Measurements from ENCODE around the gene GALNT1. TPM values are rescaled to one million over a fixed set of nuclear protein-coding genes. Genes with fewer than 3 reads are reported as not detected.
A peak's percentile ranks its signal among the peaks of the same experiment; 100 is the strongest.

GALNT1 gene
- total RNA-seq, 4 donors from 2014 or later, result 38.7 to 52.1 (median 46.8) TPM

- no peak for ATAC-seq
- H3K27ac ChIP-seq, result no peak overlapping the region
Observed at GRCh38 chr18:35618696-35619095, 37.2 kb downstream of the GALNT1 start.

DNA sequence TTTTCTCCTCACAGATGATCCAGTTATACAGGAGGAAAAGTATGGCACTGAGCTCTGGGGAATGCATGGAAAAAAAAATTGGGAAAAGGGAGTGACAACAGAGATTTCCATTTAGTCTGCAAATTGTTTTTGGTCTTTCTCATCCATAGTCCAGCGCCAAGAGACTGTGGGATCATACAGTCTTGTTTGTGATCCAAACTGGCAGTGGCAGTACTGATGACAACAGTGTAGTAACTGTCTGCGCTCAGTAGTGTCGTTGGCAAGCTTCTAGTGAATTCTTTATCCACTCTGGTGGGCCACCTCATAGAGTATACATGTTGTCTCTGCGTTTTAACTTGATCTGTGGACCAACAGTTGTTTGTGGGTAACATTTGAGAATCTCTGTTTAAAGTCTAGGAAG is 37.9 kb downstream of the GALNT1 start:
- peak; percentile 68 for ATAC-seq
- no peak overlapping the region for H3K27ac ChIP-seq
- H3K36me3 ChIP-seq, result no peaks in the 10 kb centered on the region
- no peak overlapping the region for H3K4me3 ChIP-seq
- peaks cover 3 to 51% (median 20%) of the 10 kb centered on the region in 3 donors for H3K4me1 ChIP-seq
- no peaks in the 10 kb centered on the region for H3K27me3 ChIP-seq
- no peaks in the 10 kb centered on the region for H3K9me3 ChIP-seq
- WGBS, 2 donors (ENCODE audit: low coverage in 1 of 2), result 40 to 62% methylated on average over 1 to 4 of the region's 4 CpGs
- no peak for TF ChIP-seq EP300 (IDR thresholded peaks at IDR 0.05)
- TF ChIP-seq, protein P1, sequence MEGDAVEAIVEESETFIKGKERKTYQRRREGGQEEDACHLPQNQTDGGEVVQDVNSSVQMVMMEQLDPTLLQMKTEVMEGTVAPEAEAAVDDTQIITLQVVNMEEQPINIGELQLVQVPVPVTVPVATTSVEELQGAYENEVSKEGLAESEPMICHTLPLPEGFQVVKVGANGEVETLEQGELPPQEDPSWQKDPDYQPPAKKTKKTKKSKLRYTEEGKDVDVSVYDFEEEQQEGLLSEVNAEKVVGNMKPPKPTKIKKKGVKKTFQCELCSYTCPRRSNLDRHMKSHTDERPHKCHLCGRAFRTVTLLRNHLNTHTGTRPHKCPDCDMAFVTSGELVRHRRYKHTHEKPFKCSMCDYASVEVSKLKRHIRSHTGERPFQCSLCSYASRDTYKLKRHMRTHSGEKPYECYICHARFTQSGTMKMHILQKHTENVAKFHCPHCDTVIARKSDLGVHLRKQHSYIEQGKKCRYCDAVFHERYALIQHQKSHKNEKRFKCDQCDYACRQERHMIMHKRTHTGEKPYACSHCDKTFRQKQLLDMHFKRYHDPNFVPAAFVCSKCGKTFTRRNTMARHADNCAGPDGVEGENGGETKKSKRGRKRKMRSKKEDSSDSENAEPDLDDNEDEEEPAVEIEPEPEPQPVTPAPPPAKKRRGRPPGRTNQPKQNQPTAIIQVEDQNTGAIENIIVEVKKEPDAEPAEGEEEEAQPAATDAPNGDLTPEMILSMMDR (IDR thresholded peaks at IDR 0.05), result no peak
- no peak for TF ChIP-seq POLR2A (IDR thresholded peaks at IDR 0.05)
- TF ChIP-seq POLR2AphosphoS5 (IDR thresholded peaks at IDR 0.05), result no peak

More at GRCh38 chr18:35618696-35619095, 37.2 kb downstream of the GALNT1 start:
- Histone ChIP-seq H3K36me3 (no peaks in the 10 kb centered on the region), H3K27me3 (no peaks in the 10 kb centered on the region), H3K4me3 (no peak overlapping the region), H3K9me3 (no peaks in the 10 kb centered on the region), H3K4me1 (peaks cover 3 to 52% (median 20%) of the 10 kb centered on the region in 3 donors)
- 27 to 36% methylated on average over 2 to 5 of the region's 5 CpGs for WGBS, 2 donors (ENCODE audit: low coverage in 1 of 2)
- TF ChIP-seq, protein P1 (IDR thresholded peaks at IDR 0.05), result no peak
- TF ChIP-seq EP300 (IDR thresholded peaks at IDR 0.05) (no peak), POLR2AphosphoS5 (IDR thresholded peaks at IDR 0.05) (no peak), POLR2A (IDR thresholded peaks at IDR 0.05) (no peak)

- Histone ChIP-seq H3K27ac (no peak overlapping the region), H3K9me3 (no peaks in the 10 kb centered on the region), H3K4me1 (peaks cover 3 to 51% (median 20%) of the 10 kb centered on the region in 3 donors), H3K27me3 (no peaks in the 10 kb centered on the region), H3K4me3 (no peak overlapping the region), H3K36me3 (no peaks in the 10 kb centered on the region)
- TF ChIP-seq, protein P1 (IDR thresholded peaks at IDR 0.05), result no peak
- TF ChIP-seq POLR2AphosphoS5 (IDR thresholded peaks at IDR 0.05) (no peak), EP300 (IDR thresholded peaks at IDR 0.05) (no peak), POLR2A (IDR thresholded peaks at IDR 0.05) (no peak)
- ATAC-seq, result no peak
- 64 to 86% methylated on average over 1 to 4 of the region's 4 CpGs for WGBS, 2 donors (ENCODE audit: low coverage in 1 of 2)
Observed at GRCh38 chr18:35619941-35620340, 38.4 kb downstream of the GALNT1 start.

- no peaks in the 10 kb centered on the region for H3K9me3 ChIP-seq
- H3K36me3 ChIP-seq, result no peaks in the 10 kb centered on the region
- TF ChIP-seq, protein P1 (IDR thresholded peaks at IDR 0.05), result no peak
- H3K27me3 ChIP-seq, result no peaks in the 10 kb centered on the region
- peaks cover 3 to 51% (median 20%) of the 10 kb centered on the region in 3 donors for H3K4me1 ChIP-seq
- H3K4me3 ChIP-seq, result no peak overlapping the region
- ATAC-seq, result no peak
- no peak overlapping the region for H3K27ac ChIP-seq
- 20 to 53% methylated on average over 2 to 3 of the region's 3 CpGs for WGBS, 2 donors (ENCODE audit: low coverage in 1 of 2)
Observed at GRCh38 chr18:35620765-35621164, 39.2 kb downstream of the GALNT1 start.

GRCh38 chr18:35623255-35623654 is 41.7 kb downstream of the GALNT1 start:
- no peaks in the 10 kb centered on the region for H3K9me3 ChIP-seq
- H3K36me3 ChIP-seq, result peaks cover 0 to 9% of the 10 kb centered on the region in 2 donors
- H3K27ac ChIP-seq, result no peak overlapping the region
- no peaks in the 10 kb centered on the region for H3K27me3 ChIP-seq
- H3K4me3 ChIP-seq, result no peak overlapping the region
- TF ChIP-seq POLR2A (IDR thresholded peaks at IDR 0.05), result no peak
- no peak for TF ChIP-seq POLR2AphosphoS5 (IDR thresholded peaks at IDR 0.05)
- no peak for TF ChIP-seq EP300 (IDR thresholded peaks at IDR 0.05)
- TF ChIP-seq, protein P1 (IDR thresholded peaks at IDR 0.05), result no peak
- H3K4me1 ChIP-seq, result peaks cover 3 to 28% (median 11%) of the 10 kb centered on the region in 3 donors
- ATAC-seq, result no peak

All from gastroesophageal sphincter (tissue), 4 donors.